T-helper 1 cell treated with Interleukin-12 subunit alpha and Interleukin-12 subunit beta and Interleukin-4 antibody, amounts not matched to agents 30 ng/mL and 1 ng/mL, for 36 hours (primary cell): ENCODE data around the gene APBA2. TPM values are rescaled to one million over a fixed set of nuclear protein-coding genes. Genes with fewer than 3 reads are reported as not detected.
"Not testable (repeated sequence)": the region's sequence is repeated elsewhere in the genome, so short reads cannot be mapped to it uniquely, and the experiment has no call there.

Experiments
- intact Hi-C: fragments of 100-400 bp; cut with micrococcal nuclease; formaldehyde crosslinking; loops from one replicate; pipeline ENCODE4 v1.15.1; 2024
- total RNA-seq: library from RNA; stranded (reverse); gene quantifications from 2 replicates; pipeline ENCODE4 v1.2.3, GENCODE V29; 2022

APBA2 gene
- total RNA-seq, 1 donor from 2014 or later, result 4.4 TPM

- intact Hi-C loops, result no loop called here
Measured at GRCh38 chr15:29097971-29098370, 212.2 kb downstream of the APBA2 start.

- intact Hi-C loops, result no loop called here
Measured at GRCh38 chr15:29098652-29099051, 212.9 kb downstream of the APBA2 start.

- intact Hi-C loops, result no loop called here
Measured at GRCh38 chr15:29099131-29099880, 213.5 kb downstream of the APBA2 start.

- intact Hi-C loops, result no loop called here
Measured at GRCh38 chr15:29100486-29101000, 214.8 kb downstream of the APBA2 start.

GRCh38 chr15:29101491-29101890 lies 215.7 kb downstream of the APBA2 start:
- intact Hi-C loops, result no loop called here

- intact Hi-C loops, result not testable (repeated sequence)
Measured at GRCh38 chr15:29102173-29102794, 216.5 kb downstream of the APBA2 start.

GRCh38 chr15:29102911-29103823 lies 217.4 kb downstream of the APBA2 start:
- intact Hi-C loops, result no loop called here

- intact Hi-C loops, result no loop called here
Measured at GRCh38 chr15:29103824-29104565, 218.2 kb downstream of the APBA2 start.

GRCh38 chr15:29104566-29104880 lies 218.7 kb downstream of the APBA2 start:
- intact Hi-C loops, result no loop called here

GRCh38 chr15:29105151-29105854 lies 219.5 kb downstream of the APBA2 start:
- intact Hi-C loops, result no loop called here

- intact Hi-C loops, result no loop called here
Measured at GRCh38 chr15:29106116-29106515, 220.3 kb downstream of the APBA2 start.

- intact Hi-C loops, result no loop called here
Measured at GRCh38 chr15:29106551-29107290, 220.9 kb downstream of the APBA2 start.

- intact Hi-C loops, result no loop called here
Measured at GRCh38 chr15:29107291-29107890, 221.6 kb downstream of the APBA2 start.

GRCh38 chr15:29107971-29108645 lies 222.3 kb downstream of the APBA2 start:
- intact Hi-C loops, result no loop called here

GRCh38 chr15:29109762-29110161 lies 224.0 kb downstream of the APBA2 start:
- intact Hi-C loops, result no loop called here

- intact Hi-C loops, result no loop called here
Measured at GRCh38 chr15:29110176-29110575, 224.4 kb downstream of the APBA2 start.

GRCh38 chr15:29110733-29111132 lies 225.0 kb downstream of the APBA2 start:
- intact Hi-C loops, result no loop called here

- intact Hi-C loops, result no loop called here
Measured at GRCh38 chr15:29111705-29112281, 226.0 kb downstream of the APBA2 start.
